Limb (tissue), 2 donors: ENCODE measurements around the gene JUN.
"Not testable (repeated sequence)": the region's sequence is repeated elsewhere in the genome, so short reads cannot be mapped to it uniquely, and the experiment has no call there.

Source experiments
- DNase-seq, 2 donors: peaks; one replicate each; pipeline ENCODE4 v3.0.0-alpha.2; 2016; ENCODE audit errors: extremely low spot score in 2 of 2

The JUN gene

GRCh38 chr1:58809325-58810010, 25.6 kb upstream of the JUN start:
- DNase-seq: no peak

DNA sequence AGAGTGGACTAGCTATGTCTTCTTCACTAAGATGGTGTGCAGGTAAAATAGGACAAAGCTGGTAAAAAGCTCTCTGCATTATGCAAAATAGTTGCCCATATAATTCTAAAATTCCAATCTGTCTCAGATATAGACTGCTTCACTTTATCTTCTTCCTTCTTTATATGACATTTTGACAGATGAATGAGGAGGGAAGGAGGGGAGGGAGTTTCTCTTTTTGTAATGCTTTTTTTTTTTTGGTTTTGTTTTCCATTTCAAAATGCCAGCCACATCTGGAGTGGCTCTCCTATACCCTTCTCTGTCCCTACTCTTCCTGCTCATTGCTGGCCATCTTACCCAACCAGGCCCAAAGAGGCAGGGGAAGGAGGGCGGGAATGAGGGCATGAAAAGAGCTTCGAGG, 24.2 kb upstream of the JUN start:
- DNase-seq: no peak

GRCh38 chr1:58805716-58806571, 22.1 kb upstream of the JUN start:
- no peak for DNase-seq

- DNase-seq: no peak
Observed at GRCh38 chr1:58804853-58805565, 21.2 kb upstream of the JUN start.

DNA sequence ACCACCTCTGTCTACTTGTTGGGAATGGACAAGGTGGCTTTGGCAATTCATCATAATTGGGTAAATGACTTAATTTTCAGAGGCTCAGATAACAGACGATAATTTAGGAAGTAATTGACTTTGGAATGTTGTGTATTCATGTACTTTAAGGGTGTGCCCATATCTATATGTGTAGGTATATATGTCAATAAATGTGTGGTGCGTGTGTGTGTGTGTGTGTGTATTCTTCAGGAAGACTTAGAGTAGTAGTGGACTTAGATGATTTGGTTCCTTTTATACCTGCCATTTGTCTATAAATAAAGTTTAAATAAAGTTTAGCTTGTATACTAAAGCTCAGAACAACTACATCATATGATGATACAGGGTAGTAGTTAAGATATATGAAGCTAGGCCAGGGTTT, 20.0 kb upstream of the JUN start:
- DNase-seq: no peak

- no peak for DNase-seq
Observed at GRCh38 chr1:58802640-58803399, 19.0 kb upstream of the JUN start.

DNA sequence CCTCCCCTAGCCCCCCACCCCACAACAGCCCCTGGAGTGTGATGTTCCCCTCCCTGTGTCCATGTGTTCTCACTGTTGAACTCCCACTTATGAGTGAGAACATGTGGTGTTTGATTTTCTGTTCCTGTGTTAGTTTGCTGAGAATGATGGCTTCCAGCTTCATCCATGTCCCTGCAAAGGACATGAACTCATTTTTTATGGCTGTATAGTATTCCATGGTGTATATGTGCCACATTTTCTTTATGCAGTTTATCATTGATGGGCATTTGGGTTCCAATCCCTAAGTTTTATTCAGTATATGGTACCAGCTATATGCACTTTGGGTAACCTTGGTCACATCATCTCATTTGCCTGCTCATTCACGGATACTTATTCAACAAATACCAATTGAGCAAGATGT, 17.4 kb upstream of the JUN start:
- not testable (repeated sequence) for DNase-seq

DNA sequence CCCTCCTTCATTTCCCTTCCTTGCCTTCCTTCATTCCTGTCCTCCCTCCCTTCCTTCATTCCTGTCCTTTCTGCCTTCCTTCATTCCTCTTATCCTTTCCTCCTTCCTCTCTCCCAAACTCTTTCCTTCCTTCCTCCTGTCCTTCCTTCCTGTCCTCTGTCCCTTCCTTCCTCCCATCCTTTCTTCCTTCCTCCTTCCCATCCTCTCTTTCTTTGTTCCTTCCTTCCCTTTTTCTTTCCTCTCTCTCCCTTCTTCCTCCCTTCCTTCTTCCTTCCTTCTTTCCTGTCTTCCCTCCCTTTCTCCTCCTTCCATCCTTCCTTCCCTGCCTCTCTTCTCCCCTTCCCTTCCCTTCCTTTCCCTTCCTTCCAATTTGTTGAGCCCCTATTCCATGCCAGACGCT, 15.8 kb upstream of the JUN start:
- no peak for DNase-seq

- no peak for DNase-seq
Observed at GRCh38 chr1:58798910-58799442, 15.1 kb upstream of the JUN start.

GRCh38 chr1:58796416-58796815, 12.6 kb upstream of the JUN start:
- DNase-seq: no peak

GRCh38 chr1:58794585-58794984, 10.7 kb upstream of the JUN start:
- DNase-seq: no peak

- DNase-seq: no peak
Observed at GRCh38 chr1:58792846-58793245, 9.0 kb upstream of the JUN start.

DNA sequence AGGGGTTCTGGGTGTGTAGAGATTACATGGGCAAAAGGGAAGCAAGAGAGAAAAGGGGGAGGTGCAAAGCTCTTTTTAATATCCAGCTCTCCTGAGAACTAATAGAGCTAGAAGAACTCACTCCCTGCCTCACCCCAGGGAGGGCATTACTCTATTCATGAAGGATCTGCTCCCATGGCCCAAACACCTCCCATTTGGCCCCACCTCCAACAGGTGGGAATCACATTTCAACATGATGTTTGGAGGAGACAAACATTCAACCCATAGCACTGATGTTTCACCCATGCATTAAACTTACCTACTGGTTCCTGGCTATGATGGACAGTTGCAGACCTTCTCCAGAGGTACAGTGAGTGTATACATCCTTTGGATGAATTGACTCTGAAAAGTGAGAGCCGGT, 7.3 kb upstream of the JUN start:
- no peak for DNase-seq

- DNase-seq: no peak
Observed at GRCh38 chr1:58789996-58790660, 6.3 kb upstream of the JUN start.

- DNase-seq: no peak
Observed at GRCh38 chr1:58789322-58789856, 5.5 kb upstream of the JUN start.

- no peak for DNase-seq
Observed at GRCh38 chr1:58788259-58788658, 4.4 kb upstream of the JUN start.

DNA sequence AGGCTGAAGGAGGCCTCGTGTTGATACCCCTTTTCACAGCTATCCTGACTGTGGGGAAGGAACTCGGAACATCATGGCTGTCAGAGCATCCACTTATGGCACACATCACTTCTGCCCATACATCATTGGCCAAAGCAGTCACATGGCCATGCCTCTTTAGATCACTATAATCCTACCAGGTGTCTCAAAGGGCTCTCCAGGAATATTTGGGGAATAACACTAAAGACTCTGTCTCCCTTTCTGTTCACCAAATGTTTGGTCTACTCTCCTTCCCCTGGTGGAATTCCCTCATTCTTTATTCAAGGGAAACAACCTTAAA, 3.0 kb upstream of the JUN start:
- no peak for DNase-seq

GRCh38 chr1:58786184-58786926, 2.5 kb upstream of the JUN start:
- no peak for DNase-seq

- peak in 1 of 2 donors; percentile 66 for DNase-seq
Observed at GRCh38 chr1:58785442-58786058, 1.7 kb upstream of the JUN start.
